GM19035 (cell line): ENCODE measurements around the gene ZBTB16.

Experiments used
- ATAC-seq: cut with Tn5 transposase; IDR thresholded peaks from one replicate; pipeline ENCODE4 v1.9.1; 2021; ENCODE audit not compliant: unreplicated experiment

ZBTB16 gene

GRCh38 chr11:114063149-114063828 lies 3.8 kb downstream of the ZBTB16 start:
- ATAC-seq: no peak

- ATAC-seq: no peak
Observed at GRCh38 chr11:114063829-114064201, 4.3 kb downstream of the ZBTB16 start.

GRCh38 chr11:114064216-114064615 lies 4.7 kb downstream of the ZBTB16 start:
- no peak for ATAC-seq

GRCh38 chr11:114065094-114065493 lies 5.6 kb downstream of the ZBTB16 start:
- ATAC-seq: no peak

- ATAC-seq: no peak
Observed at GRCh38 chr11:114066046-114066648, 6.6 kb downstream of the ZBTB16 start.

GRCh38 chr11:114068327-114068726 lies 8.8 kb downstream of the ZBTB16 start:
- no peak for ATAC-seq

- no peak for ATAC-seq
Observed at GRCh38 chr11:114070464-114071139, 11.1 kb downstream of the ZBTB16 start.

- no peak for ATAC-seq
Observed at GRCh38 chr11:114073007-114073827, 13.7 kb downstream of the ZBTB16 start.

GRCh38 chr11:114073828-114074381 lies 14.4 kb downstream of the ZBTB16 start:
- ATAC-seq: no peak

- no peak for ATAC-seq
Observed at GRCh38 chr11:114074546-114075343, 15.2 kb downstream of the ZBTB16 start.

- no peak for ATAC-seq
Observed at GRCh38 chr11:114075344-114075610, 15.8 kb downstream of the ZBTB16 start.

GRCh38 chr11:114075891-114076441 lies 16.5 kb downstream of the ZBTB16 start:
- ATAC-seq: no peak

- ATAC-seq: no peak
Observed at GRCh38 chr11:114076921-114077331, 17.4 kb downstream of the ZBTB16 start.

- ATAC-seq: no peak
Observed at GRCh38 chr11:114077482-114078305, 18.2 kb downstream of the ZBTB16 start.

GRCh38 chr11:114078423-114078822 lies 18.9 kb downstream of the ZBTB16 start:
- ATAC-seq: no peak

- ATAC-seq: no peak
Observed at GRCh38 chr11:114079511-114080065, 20.1 kb downstream of the ZBTB16 start.

- ATAC-seq: no peak
Observed at GRCh38 chr11:114080219-114080618, 20.7 kb downstream of the ZBTB16 start.

- ATAC-seq: no peak
Observed at GRCh38 chr11:114080769-114081168, 21.3 kb downstream of the ZBTB16 start.
